Fibroblast of pulmonary artery (primary cell): ENCODE data around the gene LOXL1.

Experiments used
- DNase-seq: peaks from one replicate; pipeline ENCODE4 v3.0.0-alpha.2; 2010; ENCODE audit warnings: low read depth
- H3K4me3 ChIP-seq: replicated peaks from 2 replicates; pipeline ENCODE4 v1.5.1; 2011; ENCODE audit warnings: low read depth, mild to moderate bottlenecking, control low read depth, low read length, moderate library complexity
- TF ChIP-seq, protein P1 (sequence below): IDR thresholded peaks from 2 replicates; pipeline ENCODE4 v1.5.1; 2011; ENCODE audit warnings: mild to moderate bottlenecking, control low read depth, low read length, inconsistent platforms; ENCODE audit errors: missing control alignments

Gene LOXL1

DNA sequence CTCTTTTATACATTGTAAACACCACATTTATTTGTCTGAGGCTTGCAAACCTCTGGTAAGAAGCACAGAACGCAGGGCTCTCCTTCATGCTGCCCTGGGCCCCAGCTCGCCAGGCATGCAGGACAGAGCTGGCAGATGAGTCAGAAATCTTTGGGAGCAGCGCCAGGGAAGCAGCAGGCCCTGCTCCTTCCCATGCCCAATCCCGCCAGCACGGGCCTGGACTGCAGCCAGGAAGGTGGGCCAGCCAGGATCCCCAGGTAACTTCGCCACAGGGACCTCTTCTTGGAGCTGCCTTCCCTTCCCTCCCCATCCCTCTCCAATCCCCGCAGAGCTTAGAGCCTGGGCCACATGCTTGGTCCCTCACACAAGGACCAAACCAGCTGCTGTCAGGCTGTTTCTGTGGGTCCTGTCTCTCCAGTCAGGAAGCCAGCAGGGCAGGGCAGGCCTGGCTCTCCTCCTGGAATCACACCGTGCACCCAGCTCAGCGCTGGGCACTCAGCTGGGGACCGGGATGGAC is 57.0 kb downstream of the LOXL1 start:
- DNase-seq = peak; percentile 79
- H3K4me3 ChIP-seq = no peak overlapping the region
- TF ChIP-seq, protein P1, sequence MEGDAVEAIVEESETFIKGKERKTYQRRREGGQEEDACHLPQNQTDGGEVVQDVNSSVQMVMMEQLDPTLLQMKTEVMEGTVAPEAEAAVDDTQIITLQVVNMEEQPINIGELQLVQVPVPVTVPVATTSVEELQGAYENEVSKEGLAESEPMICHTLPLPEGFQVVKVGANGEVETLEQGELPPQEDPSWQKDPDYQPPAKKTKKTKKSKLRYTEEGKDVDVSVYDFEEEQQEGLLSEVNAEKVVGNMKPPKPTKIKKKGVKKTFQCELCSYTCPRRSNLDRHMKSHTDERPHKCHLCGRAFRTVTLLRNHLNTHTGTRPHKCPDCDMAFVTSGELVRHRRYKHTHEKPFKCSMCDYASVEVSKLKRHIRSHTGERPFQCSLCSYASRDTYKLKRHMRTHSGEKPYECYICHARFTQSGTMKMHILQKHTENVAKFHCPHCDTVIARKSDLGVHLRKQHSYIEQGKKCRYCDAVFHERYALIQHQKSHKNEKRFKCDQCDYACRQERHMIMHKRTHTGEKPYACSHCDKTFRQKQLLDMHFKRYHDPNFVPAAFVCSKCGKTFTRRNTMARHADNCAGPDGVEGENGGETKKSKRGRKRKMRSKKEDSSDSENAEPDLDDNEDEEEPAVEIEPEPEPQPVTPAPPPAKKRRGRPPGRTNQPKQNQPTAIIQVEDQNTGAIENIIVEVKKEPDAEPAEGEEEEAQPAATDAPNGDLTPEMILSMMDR = no peak

DNA sequence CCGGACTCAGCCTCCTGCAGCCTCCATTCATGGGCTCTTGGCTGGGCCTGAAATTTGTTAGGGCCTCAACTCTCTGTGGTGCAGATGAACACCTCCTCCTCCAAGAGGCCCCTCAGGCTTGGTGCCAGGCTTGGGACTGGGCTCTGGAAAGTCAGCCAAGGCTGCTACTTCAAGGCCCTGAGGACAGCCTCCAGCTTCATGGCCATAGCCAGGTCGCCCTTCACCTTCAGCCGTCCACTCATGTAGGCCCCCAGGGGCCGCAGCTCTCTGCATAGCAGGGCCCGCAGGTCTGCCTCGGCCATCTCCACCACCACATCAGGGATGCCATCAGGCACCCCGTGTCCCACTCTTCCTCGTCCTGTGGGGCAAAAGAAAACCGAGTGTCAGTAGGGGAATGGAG is 57.5 kb downstream of the LOXL1 start:
- DNase-seq = no peak
- no peak overlapping the region for H3K4me3 ChIP-seq
- TF ChIP-seq, protein P1 = no peak

DNA sequence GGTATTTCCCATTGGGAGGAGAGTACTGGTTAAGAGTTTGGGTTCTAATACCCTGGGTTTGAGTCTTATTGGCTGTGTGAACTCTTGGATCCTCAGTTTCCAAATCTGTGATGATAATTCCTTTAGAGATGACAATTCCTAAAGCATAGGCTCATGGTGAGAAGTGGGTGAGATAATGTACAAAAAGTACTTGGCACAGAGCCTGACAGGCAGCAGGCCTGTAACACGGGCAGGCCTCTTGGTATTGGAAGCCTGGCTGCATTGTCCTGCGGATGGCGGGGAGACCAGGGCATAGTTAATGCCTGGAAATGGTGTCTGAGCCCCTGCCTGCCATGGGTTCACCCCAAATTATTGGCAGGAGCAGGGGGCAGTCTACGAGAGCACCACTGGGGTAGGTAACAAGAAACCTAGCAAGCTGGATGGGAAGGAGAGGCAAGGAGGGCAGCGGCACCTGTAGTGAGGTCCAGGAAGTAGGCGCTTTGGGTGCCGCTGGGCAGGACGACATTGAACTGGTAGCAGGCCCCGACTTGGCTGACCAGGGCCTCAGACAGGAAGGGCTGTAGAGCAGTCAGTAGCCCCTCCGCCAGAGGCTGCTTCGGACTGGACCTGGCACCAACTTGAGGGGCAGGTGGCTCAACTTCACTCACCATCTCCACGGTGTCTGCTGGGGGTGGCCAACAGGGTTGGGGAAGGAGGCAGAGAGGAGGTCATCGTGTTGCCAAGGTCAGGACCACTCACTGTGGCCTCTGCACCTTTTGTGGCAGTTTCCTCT is 58.1 kb downstream of the LOXL1 start:
- H3K4me3 ChIP-seq = no peak overlapping the region
- TF ChIP-seq, protein P1 = no peak
- DNase-seq = no peak

DNA sequence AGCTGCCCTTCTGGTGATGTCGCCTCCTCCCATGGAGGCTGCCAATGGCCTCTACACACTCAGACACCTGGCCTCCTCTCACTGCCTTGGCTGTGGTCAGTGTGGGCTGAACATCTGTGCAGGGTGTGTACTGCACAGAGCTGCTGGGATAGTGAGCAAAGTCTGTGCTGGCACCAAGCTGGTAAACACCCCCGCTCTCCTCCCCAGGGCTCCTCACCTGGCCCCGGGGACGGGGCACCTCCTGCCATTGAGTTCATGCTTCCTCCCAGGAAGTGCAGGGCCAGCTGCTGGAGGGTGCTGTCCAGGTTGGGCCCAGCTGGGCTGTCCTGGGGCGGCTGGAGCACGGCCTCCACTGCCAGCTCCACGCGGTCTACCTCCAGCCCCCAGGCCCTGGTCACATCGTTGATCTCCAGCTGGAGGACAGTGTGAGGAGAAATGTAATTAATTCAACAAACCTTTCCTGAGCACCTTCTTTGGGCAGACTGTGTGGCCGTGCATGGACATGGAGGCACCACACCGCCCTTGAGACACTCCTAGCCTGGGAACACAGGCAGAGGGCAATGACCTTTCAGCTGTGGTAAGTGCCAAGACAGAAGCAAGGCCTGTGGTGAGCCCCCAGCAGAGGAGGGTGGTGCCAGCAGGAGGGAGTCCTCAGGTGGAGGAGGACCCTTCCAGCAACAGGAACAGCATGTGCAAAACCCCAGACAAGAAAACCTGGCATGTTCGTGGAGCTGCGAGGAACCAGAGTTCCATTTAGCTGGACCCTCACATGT is 59.0 kb downstream of the LOXL1 start:
- DNase-seq = no peak
- H3K4me3 ChIP-seq = no peak overlapping the region
- TF ChIP-seq, protein P1 = no peak

DNA sequence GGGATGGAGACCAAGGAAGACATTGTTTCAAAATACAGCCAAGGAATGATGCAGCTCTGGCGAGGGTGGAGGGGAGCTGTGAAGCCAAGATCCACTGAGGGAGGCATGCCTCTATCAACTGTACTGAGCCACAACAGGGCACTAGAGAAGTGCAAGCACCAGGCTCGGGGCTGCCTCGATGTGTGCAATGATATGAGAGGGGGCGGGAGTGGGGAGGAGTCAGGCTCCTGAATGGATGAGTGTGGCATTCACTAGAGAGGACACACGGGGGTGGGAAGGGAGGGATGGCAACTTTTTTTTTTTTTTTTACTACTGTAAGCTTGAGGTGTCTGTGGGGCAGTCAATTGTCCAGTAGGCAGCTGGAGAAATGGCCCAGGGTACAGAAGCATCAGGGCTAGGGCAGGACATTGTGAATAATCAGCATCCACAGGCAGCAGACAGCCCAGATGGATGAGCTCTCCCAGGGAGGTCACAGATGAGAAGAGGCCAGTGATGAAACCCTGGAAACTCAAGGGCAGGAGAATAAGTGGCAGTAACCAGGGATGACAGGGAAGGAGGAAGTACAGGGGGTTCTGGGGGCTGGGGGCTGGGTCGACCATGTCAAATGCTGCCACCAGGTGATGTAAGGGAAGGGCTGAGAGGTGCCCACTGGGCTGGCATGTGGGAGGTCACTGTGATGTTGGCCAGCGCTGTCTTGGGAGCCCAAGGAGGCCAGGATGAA is 60.0 kb downstream of the LOXL1 start:
- TF ChIP-seq, protein P1 = no peak
- no peak for DNase-seq
- H3K4me3 ChIP-seq = no peak overlapping the region

DNA sequence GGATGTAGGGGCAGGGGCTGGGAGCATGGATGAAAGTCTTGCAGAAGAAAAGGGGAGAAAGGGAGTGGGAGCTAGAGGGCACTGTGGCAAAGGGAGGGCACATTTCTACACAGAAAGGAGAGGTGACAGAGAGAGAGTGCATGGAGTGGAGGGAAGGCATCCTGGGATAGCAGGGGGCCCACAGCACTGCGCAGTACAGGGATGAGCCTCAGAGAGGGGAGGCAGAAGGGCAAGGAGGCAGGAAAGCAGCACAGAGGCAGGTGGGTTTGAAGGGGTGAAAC is 60.5 kb downstream of the LOXL1 start:
- no peak overlapping the region for H3K4me3 ChIP-seq
- no peak for DNase-seq
- TF ChIP-seq, protein P1 = no peak
